K562 (cell line): ENCODE measurements around the gene ADGRG4. TPM values are rescaled to one million over a fixed set of nuclear protein-coding genes. Genes with fewer than 3 reads are reported as not detected.

Source experiments
- ATAC-seq: fragments of 200-7000 bp; cut with Tn5 transposase; 3 replicates; pipeline ENCODE4 v1.9.1; 2020; ENCODE audit warnings: moderate library complexity
- BruUV-seq: library from RNA; stranded (reverse); fragments of 400-500 nt; replicated peaks from 2 replicates; lab custom pipeline; 2021; lab: Mats Ljungman, UMichigan
- CTCF ChIA-PET: fragments of 300-600 bp; formaldehyde crosslinking; extraction: SDS; loops from one replicate; lab custom pipeline; 2021; ENCODE audit warnings: low intra/inter-chr PET ratio; lab: Yijun Ruan, JAX
- POLR2A ChIA-PET: fragments of 300-600, 350-650 bp; sonication (Branson Sonifier 250); formaldehyde crosslinking; extraction: SDS; loops from one replicate; lab custom pipeline; 2021; ENCODE audit warnings: antibody characterized with exemption, inconsistent platforms; lab: Yijun Ruan, JAX
- DNase-seq, 4 experiments: peaks; one replicate each; pipeline versions ENCODE4 v3.0.0 to v3.0.0-alpha.2; 2011 to 2018; ENCODE audit warnings: low spot score in 3 of 4, mixed read lengths in 3 of 4; ENCODE audit errors: extremely low read depth in 1 of 4
- FAIRE-seq: peaks from 2 replicates; lab custom pipeline; 2011; peaks lifted over from hg19 to GRCh38; lab: Jason Lieb, UNC
- H2AFZ ChIP-seq: 2 replicates; pipeline ENCODE4 v1.6.0; 2011; ENCODE audit warnings: low read depth, low read length, control low read depth, inconsistent platforms
- H3K27ac ChIP-seq: fragments of 200-600 bp; 3 replicates; pipeline ENCODE4 v1.8.0; 2011; ENCODE audit warnings: low read depth, mild to moderate bottlenecking, control low read depth, inconsistent platforms, low read length, moderate library complexity, mixed read lengths; ENCODE audit errors: extremely low read depth
- H3K27me3 ChIP-seq, 2 experiments: fragments of 300-600 bp in 1 of 2; 2 replicates in 1 of 2; 3 replicates in 1 of 2; pipeline versions ENCODE4 v1.6.0 to v1.8.0; 2011; ENCODE audit warnings: inconsistent platforms in 2 of 2, low read length in 2 of 2, mild to moderate bottlenecking in 1 of 2, mixed read lengths in 1 of 2, moderate library complexity in 1 of 2; ENCODE audit not compliant: control insufficient read depth in 2 of 2, insufficient read depth in 2 of 2
- H3K36me3 ChIP-seq: fragments of 300-600 bp; 3 replicates; pipeline ENCODE4 v1.8.0; 2011; ENCODE audit warnings: mild to moderate bottlenecking, low read length, inconsistent platforms; ENCODE audit not compliant: control insufficient read depth, insufficient read depth
- H3K4me1 ChIP-seq, 2 experiments: fragments of 200-600 bp in 1 of 2; replicated peaks in 1 of 2; 2 replicates in 1 of 2; 3 replicates in 1 of 2; pipeline versions ENCODE4 v1.5.1 to v1.8.0; 2011; ENCODE audit warnings: inconsistent platforms in 2 of 2, low read length in 2 of 2, mild to moderate bottlenecking in 1 of 2, mixed read lengths in 1 of 2, moderate library complexity in 1 of 2; ENCODE audit not compliant: control insufficient read depth in 2 of 2, insufficient read depth in 2 of 2
- H3K4me2 ChIP-seq: 2 replicates; pipeline ENCODE4 v1.6.1; 2011; ENCODE audit warnings: low read length, control low read depth, inconsistent platforms, mixed read lengths; ENCODE audit not compliant: insufficient read depth
- H3K4me3 ChIP-seq: fragments of 200-600 bp; sonication (generic), shearing (Covaris generic); 2 replicates; pipeline ENCODE4 v1.5.1; 2016; ENCODE audit warnings: control low read depth, inconsistent platforms
- H3K79me2 ChIP-seq: fragments of 200-600 bp; 3 replicates; pipeline ENCODE4 v1.8.0; 2011; ENCODE audit warnings: low read length, inconsistent platforms; ENCODE audit not compliant: control insufficient read depth, insufficient read depth
- H3K9ac ChIP-seq, 2 experiments: 2 replicates each; pipeline versions ENCODE4 v1.6.0 to v1.6.1; 2011; ENCODE audit warnings: low read depth in 2 of 2, low read length in 2 of 2, control low read depth in 1 of 2, inconsistent platforms in 1 of 2, mild to moderate bottlenecking in 1 of 2, mixed read lengths in 1 of 2; ENCODE audit not compliant: insufficient read depth in 1 of 2
- H3K9me1 ChIP-seq: one replicate; pipeline ENCODE4 v1.6.0; 2011; ENCODE audit warnings: inconsistent platforms, mild to moderate bottlenecking, low read length, moderate library complexity; ENCODE audit not compliant: control insufficient read depth, insufficient read depth
- H3K9me3 ChIP-seq: replicated peaks from 2 replicates; pipeline ENCODE4 v1.5.1; 2011; ENCODE audit warnings: low read depth, low read length, inconsistent platforms; ENCODE audit not compliant: control insufficient read depth, insufficient read depth
- H4K20me1 ChIP-seq: replicated peaks from 2 replicates; pipeline ENCODE4 v1.6.1; 2011; ENCODE audit warnings: low read length, inconsistent platforms, mixed read lengths; ENCODE audit not compliant: control insufficient read depth, insufficient read depth
- E2F6 ChIP-seq, 2 experiments: IDR thresholded peaks; 2 replicates each; pipeline ENCODE4 v1.6.1; 2011; ENCODE audit warnings: borderline replicate concordance in 1 of 2, control low read depth in 1 of 2, low read depth in 1 of 2, low read length in 1 of 2, mild to moderate bottlenecking in 1 of 2, mixed read lengths in 1 of 2, moderate library complexity in 1 of 2; ENCODE audit not compliant: insufficient read depth in 1 of 2, insufficient read length in 1 of 2, poor library complexity in 1 of 2, severe bottlenecking in 1 of 2; ENCODE audit errors: extremely low read depth in 1 of 2
- HMG20A ChIP-seq: fragments of 450-650 bp; formaldehyde crosslinking; conservative IDR thresholded peaks from 2 replicates; pipeline ENCODE4 v1.4.0; 2020; ENCODE audit warnings: mild to moderate bottlenecking, mixed read lengths
- RBM22 ChIP-seq: fragments of 200-400 bp; formaldehyde crosslinking; IDR thresholded peaks from 2 replicates; pipeline ENCODE4 v1.6.1; 2018; ENCODE audit warnings: low read length, low read depth; ENCODE audit not compliant: poor library complexity, severe bottlenecking
- XRCC3 ChIP-seq: fragments of 450-650 bp; IDR thresholded peaks from 2 replicates; pipeline ENCODE4 v1.6.1; 2017; ENCODE audit warnings: mild to moderate bottlenecking, moderate library complexity
- ZNF175 ChIP-seq: fragments of 200-800 bp; sonication (Bioruptor generic); IDR thresholded peaks from 2 replicates; pipeline ENCODE4 v1.6.1; 2016; ENCODE audit warnings: low read depth, mild to moderate bottlenecking, missing genetic modification characterization, missing compliant biosample characterization
- WGBS: fragments of 100-300 bp; shearing (Covaris generic); methylation state at CpG from one replicate; pipeline ENCODE4 v1.1.6; 2016; ENCODE audit warnings: low coverage, mixed read lengths; ENCODE audit not compliant: insufficient coverage; ENCODE audit errors: missing lambda C conversion rate; 5-methylcytosine and 5-hydroxymethylcytosine counted together
- in situ Hi-C: fragments of 300-500 bp; cut with MboI; formaldehyde crosslinking; loops from 4 replicates; pipeline ENCODE4 v1.15.0; 2018; ENCODE audit warnings: inconsistent platforms, mixed read lengths
- intact Hi-C: fragments of 100-400 bp; cut with micrococcal nuclease; formaldehyde crosslinking; loops from 2 replicates; pipeline ENCODE4 v1.14.2; 2022
- polyA plus RNA-seq, 8 experiments: library from polyadenylated mRNA; depleted of rRNA in 4 of 8; stranded (reverse) in 5 of 8; unstranded in 3 of 8; fragments of >200 nt; fragmentation: Nextera tagmentation in 2 of 8; fragmentation: Illumina TruSeq in 1 of 8; extraction: Ambion mirVana in 2 of 8; extraction: Trizol in 1 of 8; gene quantifications; 2 replicates each; pipeline versions ENCODE4 v1.2.1 to v1.2.3, GENCODE V29; 2011 to 2014; ENCODE audit warnings: inconsistent platforms in 1 of 8, missing spikeins in 1 of 8
- total RNA-seq, 7 experiments: library from RNA; depleted of rRNA in 6 of 7; stranded (reverse); fragments of >200 nt in 6 of 7; fragmentation: Illumina TruSeq in 2 of 7; extraction: Trizol in 2 of 7; gene quantifications; 2 replicates each; pipeline versions ENCODE4 v1.2.1 to v1.2.3, GENCODE V29; 2011 to 2021; ENCODE audit warnings: low replicate concordance in 1 of 7
- TF ChIP-seq, protein P1 (sequence below), 3 experiments: fragments of 200-800 bp in 1 of 3; fragments of 250-450 bp in 1 of 3; fragments of 450-650 bp in 1 of 3; sonication (Bioruptor Pico) in 1 of 3; sonication (Bioruptor generic) in 1 of 3; formaldehyde crosslinking in 1 of 3; IDR thresholded peaks; 2 replicates each; pipeline versions ENCODE4 v1.6.1 to v1.8.0; 2016 to 2022; ENCODE audit warnings: mild to moderate bottlenecking in 2 of 3, missing genetic modification characterization in 2 of 3, missing compliant biosample characterization in 1 of 3, moderate library complexity in 1 of 3
- TF ChIP-seq, protein P2 (sequence below), 2 experiments: fragments of 450-650 bp; formaldehyde crosslinking in 1 of 2; IDR thresholded peaks; 2 replicates each; pipeline versions ENCODE4 v1.4.0 to v1.6.1; 2014 to 2020; ENCODE audit warnings: mild to moderate bottlenecking in 2 of 2, borderline replicate concordance in 1 of 2, low read depth in 1 of 2

Gene ADGRG4
- total and polyA plus RNA-seq, 9 of the 15 experiments (the other 6 are each of a cell fraction or from before 2014, with no cell fraction given): not detected

DNA sequence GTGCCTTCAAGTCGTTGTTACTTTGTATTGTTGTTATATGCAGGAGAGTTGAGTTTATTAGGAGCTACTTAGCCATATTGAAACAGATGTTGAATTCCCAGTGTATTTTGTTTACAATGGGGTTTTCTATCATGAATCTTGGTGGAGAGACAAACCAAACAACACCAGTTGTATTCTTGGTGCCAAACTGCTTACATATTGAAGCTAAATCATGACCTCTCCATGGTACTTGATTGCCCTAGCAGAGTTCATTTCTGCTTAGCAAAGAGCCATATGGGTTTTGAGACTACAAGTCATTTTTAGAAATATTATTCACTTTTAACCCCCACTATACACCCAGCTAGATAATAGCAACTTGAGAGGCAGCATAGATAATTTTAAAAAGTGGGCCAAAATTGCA, 85.4 kb downstream of the ADGRG4 start:
- no peak for TF ChIP-seq E2F6 (IDR thresholded peaks at IDR 0.05; ENCODE audit: borderline replicate concordance in 1 of 2, extremely low read depth in 1 of 2, insufficient read depth in 1 of 2, insufficient read length in 1 of 2, low read depth in 1 of 2, low read length in 1 of 2, poor library complexity in 1 of 2, severe bottlenecking in 1 of 2)
- TF ChIP-seq, protein P1, sequence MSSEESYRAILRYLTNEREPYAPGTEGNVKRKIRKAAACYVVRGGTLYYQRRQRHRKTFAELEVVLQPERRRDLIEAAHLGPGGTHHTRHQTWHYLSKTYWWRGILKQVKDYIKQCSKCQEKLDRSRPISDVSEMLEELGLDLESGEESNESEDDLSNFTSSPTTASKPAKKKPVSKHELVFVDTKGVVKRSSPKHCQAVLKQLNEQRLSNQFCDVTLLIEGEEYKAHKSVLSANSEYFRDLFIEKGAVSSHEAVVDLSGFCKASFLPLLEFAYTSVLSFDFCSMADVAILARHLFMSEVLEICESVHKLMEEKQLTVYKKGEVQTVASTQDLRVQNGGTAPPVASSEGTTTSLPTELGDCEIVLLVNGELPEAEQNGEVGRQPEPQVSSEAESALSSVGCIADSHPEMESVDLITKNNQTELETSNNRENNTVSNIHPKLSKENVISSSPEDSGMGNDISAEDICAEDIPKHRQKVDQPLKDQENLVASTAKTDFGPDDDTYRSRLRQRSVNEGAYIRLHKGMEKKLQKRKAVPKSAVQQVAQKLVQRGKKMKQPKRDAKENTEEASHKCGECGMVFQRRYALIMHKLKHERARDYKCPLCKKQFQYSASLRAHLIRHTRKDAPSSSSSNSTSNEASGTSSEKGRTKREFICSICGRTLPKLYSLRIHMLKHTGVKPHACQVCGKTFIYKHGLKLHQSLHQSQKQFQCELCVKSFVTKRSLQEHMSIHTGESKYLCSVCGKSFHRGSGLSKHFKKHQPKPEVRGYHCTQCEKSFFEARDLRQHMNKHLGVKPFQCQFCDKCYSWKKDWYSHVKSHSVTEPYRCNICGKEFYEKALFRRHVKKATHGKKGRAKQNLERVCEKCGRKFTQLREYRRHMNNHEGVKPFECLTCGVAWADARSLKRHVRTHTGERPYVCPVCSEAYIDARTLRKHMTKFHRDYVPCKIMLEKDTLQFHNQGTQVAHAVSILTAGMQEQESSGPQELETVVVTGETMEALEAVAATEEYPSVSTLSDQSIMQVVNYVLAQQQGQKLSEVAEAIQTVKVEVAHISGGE (CRISPR knock-in tag; IDR thresholded peaks at IDR 0.05): no peak
- no peak for TF ChIP-seq RBM22
- no peak for TF ChIP-seq HMG20A (CRISPR knock-in tag)
- TF ChIP-seq, protein P2, sequence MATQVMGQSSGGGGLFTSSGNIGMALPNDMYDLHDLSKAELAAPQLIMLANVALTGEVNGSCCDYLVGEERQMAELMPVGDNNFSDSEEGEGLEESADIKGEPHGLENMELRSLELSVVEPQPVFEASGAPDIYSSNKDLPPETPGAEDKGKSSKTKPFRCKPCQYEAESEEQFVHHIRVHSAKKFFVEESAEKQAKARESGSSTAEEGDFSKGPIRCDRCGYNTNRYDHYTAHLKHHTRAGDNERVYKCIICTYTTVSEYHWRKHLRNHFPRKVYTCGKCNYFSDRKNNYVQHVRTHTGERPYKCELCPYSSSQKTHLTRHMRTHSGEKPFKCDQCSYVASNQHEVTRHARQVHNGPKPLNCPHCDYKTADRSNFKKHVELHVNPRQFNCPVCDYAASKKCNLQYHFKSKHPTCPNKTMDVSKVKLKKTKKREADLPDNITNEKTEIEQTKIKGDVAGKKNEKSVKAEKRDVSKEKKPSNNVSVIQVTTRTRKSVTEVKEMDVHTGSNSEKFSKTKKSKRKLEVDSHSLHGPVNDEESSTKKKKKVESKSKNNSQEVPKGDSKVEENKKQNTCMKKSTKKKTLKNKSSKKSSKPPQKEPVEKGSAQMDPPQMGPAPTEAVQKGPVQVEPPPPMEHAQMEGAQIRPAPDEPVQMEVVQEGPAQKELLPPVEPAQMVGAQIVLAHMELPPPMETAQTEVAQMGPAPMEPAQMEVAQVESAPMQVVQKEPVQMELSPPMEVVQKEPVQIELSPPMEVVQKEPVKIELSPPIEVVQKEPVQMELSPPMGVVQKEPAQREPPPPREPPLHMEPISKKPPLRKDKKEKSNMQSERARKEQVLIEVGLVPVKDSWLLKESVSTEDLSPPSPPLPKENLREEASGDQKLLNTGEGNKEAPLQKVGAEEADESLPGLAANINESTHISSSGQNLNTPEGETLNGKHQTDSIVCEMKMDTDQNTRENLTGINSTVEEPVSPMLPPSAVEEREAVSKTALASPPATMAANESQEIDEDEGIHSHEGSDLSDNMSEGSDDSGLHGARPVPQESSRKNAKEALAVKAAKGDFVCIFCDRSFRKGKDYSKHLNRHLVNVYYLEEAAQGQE (IDR thresholded peaks at IDR 0.05; ENCODE audit: borderline replicate concordance): 0 out of 2 replicates have a peak, but pooled peaks have one; percentile 7
- TF ChIP-seq, protein P2 (CRISPR knock-in tag; IDR thresholded peaks at IDR 0.05; ENCODE audit: low read depth): no peak
- no peak for TF ChIP-seq XRCC3
- no peak for TF ChIP-seq ZNF175 (CRISPR knock-in tag)
- H4K20me1 ChIP-seq: no peaks in the 10 kb centered on the region
- H3K36me3 ChIP-seq: no peaks in the 10 kb centered on the region
- intact Hi-C loops: no loop called here
- WGBS: 0% methylated on average over 1 of the region's 1 CpG
- ATAC-seq (no peak), DNase-seq (no peak), FAIRE-seq (no peak)
- H3K27me3 ChIP-seq: peaks cover 0 to 4% of the 10 kb centered on the region in 2 experiments; a peak in 1 of 5 replicates
- POLR2A ChIA-PET: no interaction called here
- CTCF ChIA-PET: no interaction called here
- no peaks in the 10 kb centered on the region for H3K4me1 ChIP-seq
- H3K9me3 ChIP-seq: no peaks in the 10 kb centered on the region
- no peaks in the 10 kb centered on the region for H3K9me1 ChIP-seq
- no peak overlapping the region for H3K27ac ChIP-seq
- no TSS peak for BruUV-seq
- in situ Hi-C loops: no loop called here
- no peak overlapping the region for H2AFZ ChIP-seq
- no peak overlapping the region for H3K9ac ChIP-seq
- H3K79me2 ChIP-seq: no peaks in the 10 kb centered on the region
- H3K4me3 ChIP-seq: no peak overlapping the region
- no peak overlapping the region for H3K4me2 ChIP-seq
